NCI-H748 treated with DMSO at 0.1 percent for 48 hours (cell line): ENCODE measurements around the gene TBC1D28.
"Not testable (repeated sequence)": the region's sequence is repeated elsewhere in the genome, so short reads cannot be mapped to it uniquely, and the experiment has no call there.

Source experiments
- DNase-seq: peaks from one replicate; lab custom pipeline; 2025; lab: John Stamatoyannopoulos, UW

TBC1D28 gene

DNA sequence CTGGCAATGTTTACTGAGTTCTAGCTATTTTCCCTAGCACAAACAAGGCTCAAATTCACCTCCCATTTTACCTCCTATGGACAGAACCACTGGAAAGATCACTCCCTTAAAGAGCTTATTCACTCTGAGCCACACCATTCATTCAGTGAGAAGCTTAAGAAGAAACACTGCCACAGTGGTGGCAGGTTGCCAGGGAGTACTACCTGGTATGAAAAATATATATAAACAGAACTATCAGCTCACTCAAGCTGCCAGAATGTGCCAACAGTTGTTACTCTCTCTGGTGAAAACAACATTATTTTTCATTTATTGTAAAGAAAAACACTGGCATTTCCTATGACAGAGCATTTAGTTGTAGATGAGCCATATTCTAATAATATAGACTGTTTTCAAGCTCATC lies 31.2 kb downstream of the TBC1D28 start:
- peak; percentile 18 for DNase-seq

DNA sequence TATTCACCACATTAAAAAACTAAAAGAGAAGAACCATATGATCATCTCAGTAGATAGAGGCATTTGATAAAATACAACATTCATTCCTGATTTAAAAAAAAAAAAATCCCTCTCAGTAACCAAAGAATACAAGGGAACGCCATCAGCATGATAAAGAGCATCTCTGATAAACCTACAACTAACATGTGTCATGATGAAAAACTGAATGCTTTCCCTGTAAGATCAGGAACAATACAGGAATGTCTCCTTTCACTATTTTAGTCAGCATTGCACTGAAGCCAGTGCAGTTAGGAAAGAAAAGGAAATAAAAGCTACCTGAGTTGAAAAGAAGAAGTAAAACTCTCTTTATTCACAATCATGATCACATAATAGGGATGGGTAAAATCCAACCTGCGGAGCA lies 51.1 kb downstream of the TBC1D28 start:
- DNase-seq: not testable (repeated sequence)
